ENCODE results near the gene MATN1.
"Not testable (repeated sequence)": the region's sequence is repeated elsewhere in the genome, so short reads cannot be mapped to it uniquely, and the experiment has no call there.

Gene MATN1, protein sequence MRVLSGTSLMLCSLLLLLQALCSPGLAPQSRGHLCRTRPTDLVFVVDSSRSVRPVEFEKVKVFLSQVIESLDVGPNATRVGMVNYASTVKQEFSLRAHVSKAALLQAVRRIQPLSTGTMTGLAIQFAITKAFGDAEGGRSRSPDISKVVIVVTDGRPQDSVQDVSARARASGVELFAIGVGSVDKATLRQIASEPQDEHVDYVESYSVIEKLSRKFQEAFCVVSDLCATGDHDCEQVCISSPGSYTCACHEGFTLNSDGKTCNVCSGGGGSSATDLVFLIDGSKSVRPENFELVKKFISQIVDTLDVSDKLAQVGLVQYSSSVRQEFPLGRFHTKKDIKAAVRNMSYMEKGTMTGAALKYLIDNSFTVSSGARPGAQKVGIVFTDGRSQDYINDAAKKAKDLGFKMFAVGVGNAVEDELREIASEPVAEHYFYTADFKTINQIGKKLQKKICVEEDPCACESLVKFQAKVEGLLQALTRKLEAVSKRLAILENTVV

GRCh38 chr1:30723331-30723755 is at the start of gene MATN1:
Gene MATN1 (minus strand): TSS chr1:30723585. CDS start chr1:30723551, 34 bp downstream.
- no peak for DNase-seq (ENCODE audit: low read depth)

- no peak for DNase-seq (ENCODE audit: low read depth)
Measured at GRCh38 chr1:30771005-30771404, 47.6 kb upstream of the MATN1 start.

GRCh38 chr1:30770150-30770549 is 46.8 kb upstream of the MATN1 start:
- DNase-seq (ENCODE audit: low read depth): no peak

- no peak for DNase-seq (ENCODE audit: low read depth)
Measured at GRCh38 chr1:30768830-30769718, 45.7 kb upstream of the MATN1 start.

DNA sequence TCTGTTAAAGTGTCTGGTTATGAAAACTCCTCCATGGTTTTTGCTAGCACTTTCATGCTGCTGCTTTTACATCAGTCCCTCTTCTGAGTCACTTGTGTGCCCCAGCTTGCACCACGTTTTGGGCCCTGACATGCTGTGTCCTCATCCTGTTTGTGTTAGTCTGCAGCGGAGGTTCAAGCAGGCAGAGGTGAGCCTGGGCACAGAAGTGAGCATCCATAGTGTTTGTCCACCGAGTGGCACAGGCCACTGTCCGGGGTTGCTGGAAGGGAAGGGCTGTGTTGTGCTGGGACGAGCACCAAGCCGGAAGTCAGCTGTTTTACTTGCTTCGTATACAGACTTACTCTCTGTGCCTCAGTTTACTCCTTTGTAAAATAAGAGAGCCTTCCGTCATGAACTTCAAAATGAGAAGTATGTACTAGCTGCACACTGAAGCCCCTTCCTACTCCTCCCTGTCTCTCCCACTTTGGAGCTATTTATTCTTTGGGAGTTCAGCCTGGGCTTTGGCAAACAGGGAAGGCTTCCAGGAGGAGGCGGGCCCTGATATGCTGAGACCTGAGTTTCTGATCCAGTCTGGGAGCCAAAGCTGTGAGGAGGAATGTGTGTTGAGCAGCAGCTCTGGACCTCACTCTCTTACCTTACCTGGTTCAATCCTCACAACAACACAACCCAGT is 44.9 kb upstream of the MATN1 start:
- DNase-seq (ENCODE audit: low read depth): no peak

DNA sequence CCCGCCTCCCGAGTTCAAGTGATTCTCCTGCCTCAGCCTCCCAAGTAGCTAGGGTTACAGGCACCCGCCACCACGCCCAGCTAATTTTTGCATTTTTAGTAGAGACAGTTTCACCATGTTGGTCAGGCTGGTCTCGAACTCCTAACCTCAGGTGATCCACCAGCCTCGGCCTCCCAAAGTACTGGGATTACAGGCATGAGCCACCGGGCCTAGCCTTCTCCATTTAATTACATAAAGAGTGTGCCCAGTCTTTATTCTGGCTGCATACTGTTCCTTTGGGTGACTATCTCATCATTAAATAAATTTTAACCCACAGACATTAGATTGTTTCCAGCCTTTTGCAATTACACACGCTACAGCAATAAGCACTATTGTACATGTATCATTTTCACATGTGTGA is 43.6 kb upstream of the MATN1 start:
- DNase-seq (ENCODE audit: low read depth): not testable (repeated sequence)

GRCh38 chr1:30765556-30766434 is 42.4 kb upstream of the MATN1 start:
- no peak for DNase-seq (ENCODE audit: low read depth)

DNA sequence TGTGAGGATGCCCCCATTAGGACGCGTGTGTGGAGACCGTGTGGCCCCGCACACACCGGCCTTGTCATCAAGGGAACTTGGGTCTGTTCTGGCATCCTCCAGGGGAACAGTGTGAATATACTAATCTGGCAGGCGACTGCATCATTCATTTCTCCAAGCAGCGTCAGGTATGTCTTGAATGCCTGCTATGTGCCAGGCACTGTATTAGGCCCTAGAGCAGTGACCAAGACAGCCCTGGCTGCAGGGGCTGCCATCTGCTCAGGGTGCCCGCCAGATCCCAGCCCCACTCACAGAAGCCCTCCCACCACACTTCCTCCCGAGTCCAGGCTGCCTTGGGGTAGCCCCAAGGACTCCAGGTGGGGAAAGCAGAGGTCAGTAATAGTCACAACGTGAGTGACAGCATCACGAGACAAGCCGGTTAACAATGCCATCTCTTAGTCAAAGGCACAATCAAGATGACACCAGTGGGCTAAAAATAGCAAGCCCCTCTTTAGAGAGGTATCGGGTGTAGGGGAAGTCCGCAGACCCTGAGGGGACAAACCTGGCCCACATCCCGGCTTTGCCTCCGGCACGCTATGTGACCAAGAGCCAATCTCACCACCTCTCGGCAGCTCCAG is 41.7 kb upstream of the MATN1 start:
- no peak for DNase-seq (ENCODE audit: low read depth)

- no peak for DNase-seq (ENCODE audit: low read depth)
Measured at GRCh38 chr1:30764396-30764795, 41.0 kb upstream of the MATN1 start.

GRCh38 chr1:30763651-30764248 is 40.4 kb upstream of the MATN1 start:
- DNase-seq (ENCODE audit: low read depth): peak; percentile 36

DNA sequence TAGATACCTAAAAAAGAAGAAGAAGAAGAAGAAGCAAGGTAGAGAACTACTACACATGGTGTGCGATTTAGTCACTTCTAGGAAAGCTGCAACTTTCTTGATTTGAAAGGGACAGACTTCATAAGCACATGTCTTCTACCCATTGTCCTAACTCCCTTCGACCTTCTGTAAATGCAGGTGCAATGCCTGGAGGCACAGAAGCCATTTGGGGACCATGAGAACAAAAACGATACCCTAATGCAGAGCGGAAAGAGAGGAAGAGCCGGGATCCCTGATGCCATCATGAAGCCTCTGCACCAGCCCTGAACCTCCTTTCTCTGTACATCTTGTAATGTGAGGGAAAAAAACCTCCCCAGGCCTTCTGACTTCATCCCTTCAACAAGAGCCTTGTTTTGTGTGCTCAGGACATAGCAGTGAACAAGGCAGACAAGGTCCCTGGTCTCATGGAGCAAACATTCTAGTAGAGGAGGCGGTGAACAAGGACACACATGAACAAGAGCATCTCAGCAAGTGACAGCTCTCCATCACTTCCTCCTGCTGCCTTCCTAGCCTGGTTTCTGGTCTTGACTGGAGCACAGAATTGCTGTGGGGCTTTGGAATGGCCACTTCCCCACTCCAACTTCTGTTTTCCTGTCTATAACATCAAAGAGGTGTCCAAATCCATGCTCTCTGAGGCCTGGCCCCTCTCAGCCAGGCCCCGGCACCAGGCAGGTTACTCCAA is 39.7 kb upstream of the MATN1 start:
- DNase-seq (ENCODE audit: low read depth): no peak

DNA sequence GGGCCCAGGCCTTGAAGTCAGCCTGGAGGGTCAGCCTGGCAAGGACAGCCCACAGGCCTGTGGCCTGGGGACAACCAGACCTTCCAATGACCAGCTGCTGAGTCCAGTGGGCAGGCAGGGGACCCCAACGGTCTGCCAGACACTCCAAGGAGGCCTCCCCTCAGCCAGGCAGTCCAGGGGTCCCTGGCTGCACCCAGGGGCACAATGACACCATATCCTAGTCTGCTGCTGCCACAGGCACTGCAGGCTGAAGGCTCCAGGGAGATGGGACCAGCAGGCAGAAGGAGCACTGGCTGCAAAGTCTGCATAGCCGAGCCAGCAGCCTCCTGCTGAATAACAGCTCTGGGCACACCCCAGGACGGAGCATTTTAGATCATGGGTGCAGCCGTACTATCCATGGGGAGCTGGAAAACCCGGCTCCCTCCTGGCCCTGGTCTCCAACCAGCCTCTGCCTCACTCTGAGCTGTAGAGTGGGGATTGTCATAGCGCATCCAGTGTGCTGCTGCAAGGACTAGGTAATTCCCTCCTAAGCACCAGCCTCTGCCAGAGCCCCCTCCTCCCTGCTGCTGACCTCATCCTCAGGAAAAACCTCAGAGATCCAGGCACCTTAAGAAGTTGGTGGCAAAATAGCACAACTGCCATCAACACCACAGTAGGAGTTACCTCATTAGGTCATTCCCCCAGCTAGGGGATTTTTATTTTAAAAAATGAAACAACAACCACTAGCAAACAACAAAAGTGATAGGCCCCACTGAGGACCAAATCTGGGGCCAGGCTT is 39.0 kb upstream of the MATN1 start:
- DNase-seq (ENCODE audit: low read depth): no peak

DNA sequence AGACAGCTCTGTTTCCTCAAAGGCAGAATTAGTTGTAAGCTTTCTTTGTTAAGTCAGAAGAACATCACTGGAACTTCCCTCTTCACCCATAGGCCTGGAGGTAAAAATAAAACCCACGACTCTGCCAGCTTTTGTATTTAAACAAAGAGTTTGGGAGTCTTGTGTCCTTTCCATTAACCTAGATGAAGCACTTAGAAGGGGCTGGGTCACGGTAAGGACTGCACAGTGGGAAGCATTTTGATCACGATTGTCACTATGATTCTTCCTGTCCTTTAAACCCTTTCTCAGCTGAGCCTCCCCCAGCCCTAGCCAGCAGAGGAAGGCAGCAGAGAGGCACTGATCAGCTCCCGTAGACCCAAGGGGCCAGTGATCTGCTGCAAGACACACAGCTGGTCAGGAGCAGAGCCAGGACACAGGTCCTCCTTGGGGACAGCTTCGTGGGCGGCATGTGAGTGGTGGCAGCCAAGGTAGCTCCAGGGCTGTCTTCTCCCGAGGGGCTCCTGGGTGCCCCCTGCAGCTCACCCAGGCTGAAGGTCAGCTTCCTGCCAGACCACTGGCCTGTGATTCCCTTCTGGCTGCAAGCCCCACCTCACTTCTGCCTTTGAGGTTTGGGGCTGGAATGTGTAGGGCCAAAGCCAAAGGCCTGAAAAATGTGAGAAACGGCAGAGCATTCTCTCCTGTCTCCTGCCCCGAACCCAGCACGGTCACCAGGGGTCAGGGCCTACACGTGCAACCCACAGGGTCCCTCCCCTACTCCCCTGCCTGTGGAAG is 38.2 kb upstream of the MATN1 start:
- no peak for DNase-seq (ENCODE audit: low read depth)

- no peak for DNase-seq (ENCODE audit: low read depth)
Measured at GRCh38 chr1:30760596-30761324, 37.4 kb upstream of the MATN1 start.

- DNase-seq (ENCODE audit: low read depth): no peak
Measured at GRCh38 chr1:30759718-30760281, 36.4 kb upstream of the MATN1 start.

DNA sequence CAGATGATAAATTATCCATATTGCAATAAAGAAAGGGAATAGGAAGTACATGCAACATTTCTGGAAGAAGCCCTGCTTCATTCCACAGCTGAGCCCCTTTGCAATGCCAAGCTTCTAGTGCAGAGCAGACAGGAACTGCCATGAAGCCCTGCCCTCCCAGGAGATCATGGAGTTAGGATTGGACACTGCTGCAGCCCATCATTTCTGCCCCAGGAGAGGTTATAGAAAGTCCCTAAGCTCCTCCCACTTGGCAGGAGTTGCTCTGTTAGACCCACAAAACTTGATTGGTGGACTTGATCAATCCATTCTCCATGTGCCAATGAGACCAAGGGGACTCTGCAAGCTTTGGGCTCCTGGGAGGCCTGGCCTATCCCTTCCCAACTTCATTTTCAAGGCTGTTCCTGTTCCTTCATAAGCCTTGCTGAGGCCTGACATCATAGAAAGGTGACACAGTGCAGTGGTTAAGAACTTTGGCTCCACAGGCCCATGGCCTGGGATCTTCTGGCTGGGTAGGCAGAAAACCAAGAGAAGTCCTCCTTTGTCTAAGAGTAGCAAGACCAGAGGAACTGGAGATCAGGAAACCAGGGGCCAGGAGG is 35.5 kb upstream of the MATN1 start:
- no peak for DNase-seq (ENCODE audit: low read depth)

Data from GM04504 (cell line).